GM23338 (cell line): ENCODE results near the gene SUGCT. TPM values are rescaled to one million over a fixed set of nuclear protein-coding genes. Genes with fewer than 3 reads are reported as not detected.
"Not testable (repeated sequence)": the region's sequence is repeated elsewhere in the genome, so short reads cannot be mapped to it uniquely, and the experiment has no call there.

ENCODE experiments used
- ATAC-seq: fragments of 200-7000 bp; cut with Tn5 transposase; 3 replicates; pipeline ENCODE4 v1.9.1; 2020
- DNase-seq: peaks from one replicate; pipeline ENCODE4 v3.0.0-alpha.2; 2015; ENCODE audit warnings: low spot score
- H2AFZ ChIP-seq: fragments of 200-600 bp; sonication (generic); 2 replicates; pipeline ENCODE4 v1.8.0; 2016; ENCODE audit warnings: antibody characterized with exemption, mild to moderate bottlenecking, moderate library complexity
- H3F3A ChIP-seq: fragments of 200-600 bp; sonication (generic); replicated peaks from 2 replicates; pipeline ENCODE4 v1.8.0; 2017; ENCODE audit warnings: antibody characterized with exemption, mixed run types, low read depth
- H3K27ac ChIP-seq: fragments of 200-600 bp; sonication (generic); 2 replicates; pipeline ENCODE4 v1.6.1; 2016; ENCODE audit warnings: low read depth
- H3K27me3 ChIP-seq: fragments of 200-600 bp; sonication (generic); 2 replicates; pipeline ENCODE4 v1.8.0; 2016; ENCODE audit warnings: mild to moderate bottlenecking, mixed run types, moderate library complexity; ENCODE audit not compliant: insufficient read depth
- H3K36me3 ChIP-seq: fragments of 200-600 bp; sonication (generic); 2 replicates; pipeline ENCODE4 v1.8.0; 2016; ENCODE audit warnings: mild to moderate bottlenecking; ENCODE audit not compliant: insufficient read depth
- H3K4me1 ChIP-seq: fragments of 200-600 bp; sonication (generic); 2 replicates; pipeline ENCODE4 v1.8.0; 2016; ENCODE audit warnings: mild to moderate bottlenecking, moderate library complexity; ENCODE audit not compliant: insufficient read depth
- H3K4me2 ChIP-seq: fragments of 200-600 bp; sonication (generic); 2 replicates; pipeline ENCODE4 v1.7.1; 2017; ENCODE audit warnings: mixed run types
- H3K4me3 ChIP-seq: fragments of 200-600 bp; sonication (generic); 2 replicates; pipeline ENCODE4 v1.6.1; 2016; ENCODE audit warnings: mixed run types
- H3K79me2 ChIP-seq: fragments of 200-600 bp; sonication (generic); replicated peaks from 2 replicates; pipeline ENCODE4 v1.8.0; 2017; ENCODE audit warnings: mild to moderate bottlenecking; ENCODE audit not compliant: insufficient read depth
- H3K9me2 ChIP-seq: fragments of 200-600 bp; sonication (generic); 2 replicates; pipeline ENCODE4 v1.8.0; 2017; ENCODE audit not compliant: insufficient read depth
- H4K20me1 ChIP-seq: fragments of 200-600 bp; sonication (generic); replicated peaks from 2 replicates; pipeline ENCODE4 v1.8.0; 2017; ENCODE audit warnings: mild to moderate bottlenecking; ENCODE audit not compliant: insufficient read depth
- H3K27ac Mint-ChIP-seq: 2 replicates; pipeline ENCODE4 v1.8.0; 2020; ENCODE audit warnings: inconsistent platforms, mild to moderate bottlenecking, moderate library complexity, mixed read lengths
- H3K27me3 Mint-ChIP-seq: 3 replicates; pipeline ENCODE4 v1.8.0; 2022; ENCODE audit warnings: low read depth, mild to moderate bottlenecking, moderate library complexity, mixed read lengths, inconsistent platforms; ENCODE audit not compliant: insufficient read depth, poor library complexity
- H3K36me3 Mint-ChIP-seq: 3 replicates; pipeline ENCODE4 v1.8.0; 2021; ENCODE audit warnings: low read depth, mild to moderate bottlenecking, inconsistent platforms, moderate library complexity, mixed read lengths
- H3K4me1 Mint-ChIP-seq: 3 replicates; pipeline ENCODE4 v1.8.0; 2020; ENCODE audit warnings: mild to moderate bottlenecking, inconsistent platforms, mixed read lengths
- H3K4me3 Mint-ChIP-seq: 3 replicates; pipeline ENCODE4 v1.8.0; 2021; ENCODE audit warnings: moderate library complexity, mild to moderate bottlenecking, inconsistent platforms, mixed read lengths
- H3K9me3 Mint-ChIP-seq: 3 replicates; pipeline ENCODE4 v1.8.0; 2020; ENCODE audit warnings: moderate library complexity, mild to moderate bottlenecking, inconsistent platforms, mixed read lengths
- REST ChIP-seq: IDR thresholded peaks from one replicate; pipeline ENCODE4 v1.6.1; 2018; ENCODE audit warnings: antibody characterized with exemption; ENCODE audit not compliant: unreplicated experiment
- ZNF114 ChIP-seq: fragments of 250-450 bp; sonication (Bioruptor Pico); IDR thresholded peaks from 2 replicates; pipeline ENCODE4 v1.5.0; 2020; ENCODE audit warnings: mild to moderate bottlenecking, moderate library complexity
- polyA plus RNA-seq: library from polyadenylated mRNA; unstranded; fragments of >200 nt; fragmentation: Nextera tagmentation; extraction: Ambion mirVana; gene quantifications from 2 replicates; pipeline ENCODE4 v1.2.1, GENCODE V29; 2016
- total RNA-seq: library from RNA; depleted of rRNA; stranded (reverse); fragments of >200 nt; shearing (Covaris generic); gene quantifications from 2 replicates; pipeline ENCODE4 v1.2.3, GENCODE V29; 2014
- TF ChIP-seq, protein P1 (sequence below): fragments of 250-450 bp; sonication (Bioruptor Pico); IDR thresholded peaks from 2 replicates; pipeline ENCODE4 v1.5.0; 2020; ENCODE audit warnings: mild to moderate bottlenecking, moderate library complexity

The SUGCT gene
- total and polyA plus RNA-seq, 2 experiments from 2014 or later: 4.2 to 5.6 TPM

DNA sequence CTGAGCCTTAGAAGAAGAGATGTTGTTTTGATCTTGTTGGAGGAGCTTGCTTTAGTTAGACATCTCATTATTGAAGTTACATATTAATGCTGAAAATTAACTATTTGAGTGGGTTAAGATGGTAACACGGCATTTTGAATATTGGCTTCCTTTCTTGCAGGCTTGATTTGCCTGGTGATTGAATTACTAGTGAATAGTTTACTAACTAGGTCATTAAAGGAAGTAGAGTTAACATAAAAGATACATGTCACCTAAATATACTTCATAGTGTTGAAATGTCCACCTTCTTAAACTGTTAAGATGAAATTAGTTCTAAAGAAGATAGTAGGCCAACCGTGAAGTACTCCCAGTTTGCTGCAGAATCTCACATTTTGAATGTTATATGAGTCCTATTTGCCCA, 18.9 kb upstream of the SUGCT start:
- 0 out of 2 replicates have a peak, but pooled peaks cover 4% of the 10 kb centered on the region for H3F3A ChIP-seq
- H4K20me1 ChIP-seq: peaks cover 2% of the 10 kb centered on the region; the same call in 1 of the 2 replicates
- ATAC-seq (no peak), DNase-seq (no peak)
- Mint-ChIP-seq H3K4me1 (peaks cover 4% of the 10 kb centered on the region; the same call in 2 of the 3 replicates), H3K36me3 (no peaks in the 10 kb centered on the region), H3K9me3 (no peaks in the 10 kb centered on the region), H3K27me3 (peaks cover 2% of the 10 kb centered on the region), H3K27ac (no peak overlapping the region), H3K4me3 (no peak overlapping the region)
- TF ChIP-seq, protein P1, sequence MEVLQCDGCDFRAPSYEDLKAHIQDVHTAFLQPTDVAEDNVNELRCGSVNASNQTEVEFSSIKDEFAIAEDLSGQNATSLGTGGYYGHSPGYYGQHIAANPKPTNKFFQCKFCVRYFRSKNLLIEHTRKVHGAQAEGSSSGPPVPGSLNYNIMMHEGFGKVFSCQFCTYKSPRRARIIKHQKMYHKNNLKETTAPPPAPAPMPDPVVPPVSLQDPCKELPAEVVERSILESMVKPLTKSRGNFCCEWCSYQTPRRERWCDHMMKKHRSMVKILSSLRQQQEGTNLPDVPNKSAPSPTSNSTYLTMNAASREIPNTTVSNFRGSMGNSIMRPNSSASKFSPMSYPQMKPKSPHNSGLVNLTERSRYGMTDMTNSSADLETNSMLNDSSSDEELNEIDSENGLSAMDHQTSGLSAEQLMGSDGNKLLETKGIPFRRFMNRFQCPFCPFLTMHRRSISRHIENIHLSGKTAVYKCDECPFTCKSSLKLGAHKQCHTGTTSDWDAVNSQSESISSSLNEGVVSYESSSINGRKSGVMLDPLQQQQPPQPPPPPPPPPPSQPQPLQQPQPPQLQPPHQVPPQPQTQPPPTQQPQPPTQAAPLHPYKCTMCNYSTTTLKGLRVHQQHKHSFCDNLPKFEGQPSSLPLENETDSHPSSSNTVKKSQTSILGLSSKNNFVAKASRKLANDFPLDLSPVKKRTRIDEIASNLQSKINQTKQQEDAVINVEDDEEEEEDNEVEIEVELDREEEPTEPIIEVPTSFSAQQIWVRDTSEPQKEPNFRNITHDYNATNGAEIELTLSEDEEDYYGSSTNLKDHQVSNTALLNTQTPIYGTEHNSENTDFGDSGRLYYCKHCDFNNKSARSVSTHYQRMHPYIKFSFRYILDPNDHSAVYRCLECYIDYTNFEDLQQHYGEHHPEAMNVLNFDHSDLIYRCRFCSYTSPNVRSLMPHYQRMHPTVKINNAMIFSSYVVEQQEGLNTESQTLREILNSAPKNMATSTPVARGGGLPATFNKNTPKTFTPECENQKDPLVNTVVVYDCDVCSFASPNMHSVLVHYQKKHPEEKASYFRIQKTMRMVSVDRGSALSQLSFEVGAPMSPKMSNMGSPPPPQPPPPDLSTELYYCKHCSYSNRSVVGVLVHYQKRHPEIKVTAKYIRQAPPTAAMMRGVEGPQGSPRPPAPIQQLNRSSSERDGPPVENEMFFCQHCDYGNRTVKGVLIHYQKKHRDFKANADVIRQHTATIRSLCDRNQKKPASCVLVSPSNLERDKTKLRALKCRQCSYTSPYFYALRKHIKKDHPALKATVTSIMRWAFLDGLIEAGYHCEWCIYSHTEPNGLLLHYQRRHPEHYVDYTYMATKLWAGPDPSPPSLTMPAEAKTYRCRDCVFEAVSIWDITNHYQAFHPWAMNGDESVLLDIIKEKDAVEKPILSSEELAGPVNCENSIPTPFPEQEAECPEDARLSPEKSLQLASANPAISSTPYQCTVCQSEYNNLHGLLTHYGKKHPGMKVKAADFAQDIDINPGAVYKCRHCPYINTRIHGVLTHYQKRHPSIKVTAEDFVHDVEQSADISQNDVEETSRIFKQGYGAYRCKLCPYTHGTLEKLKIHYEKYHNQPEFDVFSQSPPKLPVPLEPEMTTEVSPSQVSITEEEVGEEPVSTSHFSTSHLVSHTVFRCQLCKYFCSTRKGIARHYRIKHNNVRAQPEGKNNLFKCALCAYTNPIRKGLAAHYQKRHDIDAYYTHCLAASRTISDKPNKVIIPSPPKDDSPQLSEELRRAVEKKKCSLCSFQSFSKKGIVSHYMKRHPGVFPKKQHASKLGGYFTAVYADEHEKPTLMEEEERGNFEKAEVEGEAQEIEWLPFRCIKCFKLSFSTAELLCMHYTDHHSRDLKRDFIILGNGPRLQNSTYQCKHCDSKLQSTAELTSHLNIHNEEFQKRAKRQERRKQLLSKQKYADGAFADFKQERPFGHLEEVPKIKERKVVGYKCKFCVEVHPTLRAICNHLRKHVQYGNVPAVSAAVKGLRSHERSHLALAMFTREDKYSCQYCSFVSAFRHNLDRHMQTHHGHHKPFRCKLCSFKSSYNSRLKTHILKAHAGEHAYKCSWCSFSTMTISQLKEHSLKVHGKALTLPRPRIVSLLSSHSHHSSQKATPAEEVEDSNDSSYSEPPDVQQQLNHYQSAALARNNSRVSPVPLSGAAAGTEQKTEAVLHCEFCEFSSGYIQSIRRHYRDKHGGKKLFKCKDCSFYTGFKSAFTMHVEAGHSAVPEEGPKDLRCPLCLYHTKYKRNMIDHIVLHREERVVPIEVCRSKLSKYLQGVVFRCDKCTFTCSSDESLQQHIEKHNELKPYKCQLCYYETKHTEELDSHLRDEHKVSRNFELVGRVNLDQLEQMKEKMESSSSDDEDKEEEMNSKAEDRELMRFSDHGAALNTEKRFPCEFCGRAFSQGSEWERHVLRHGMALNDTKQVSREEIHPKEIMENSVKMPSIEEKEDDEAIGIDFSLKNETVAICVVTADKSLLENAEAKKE (CRISPR knock-in tag): no peak
- TF ChIP-seq ZNF114 (CRISPR knock-in tag) (no peak), REST (no peak)
- no peaks in the 10 kb centered on the region for H3K9me2 ChIP-seq
- H3K27me3 ChIP-seq: no peaks in the 10 kb centered on the region
- no peak overlapping the region for H2AFZ ChIP-seq
- no peaks in the 10 kb centered on the region for H3K4me1 ChIP-seq
- H3K36me3 ChIP-seq: no peaks in the 10 kb centered on the region
- no peak overlapping the region for H3K4me3 ChIP-seq
- no peak overlapping the region for H3K27ac ChIP-seq
- no peak overlapping the region for H3K4me2 ChIP-seq
- H3K79me2 ChIP-seq: no peaks in the 10 kb centered on the region

DNA sequence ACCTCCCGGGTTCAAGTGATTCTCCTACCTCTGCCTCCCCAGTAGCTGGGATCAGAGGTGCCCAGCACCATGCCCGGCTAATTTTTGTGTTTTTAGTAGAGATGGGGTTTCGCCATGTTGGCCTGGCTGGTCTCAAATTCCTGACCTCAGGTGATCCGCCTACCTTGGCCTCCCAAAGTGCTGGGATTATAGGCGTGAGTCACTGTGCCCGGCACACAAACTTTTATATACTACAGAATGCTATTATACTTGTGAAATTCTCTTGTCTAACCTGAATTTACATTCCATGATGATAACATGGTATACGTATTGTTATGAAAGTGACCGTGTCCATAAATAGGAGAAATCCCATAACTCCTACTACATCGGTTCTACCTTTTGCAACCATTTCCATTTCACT, 17.6 kb upstream of the SUGCT start:
- not testable (repeated sequence) for H3K4me3 ChIP-seq, H3K79me2 ChIP-seq, H3K4me1 Mint-ChIP-seq, H3K36me3 Mint-ChIP-seq, H3K27ac ChIP-seq, H4K20me1 ChIP-seq, H3F3A ChIP-seq, H3K9me3 Mint-ChIP-seq, H3K36me3 ChIP-seq, H3K4me2 ChIP-seq, H3K27me3 Mint-ChIP-seq, H3K4me1 ChIP-seq, H3K27me3 ChIP-seq, DNase-seq, H3K9me2 ChIP-seq, ATAC-seq, H2AFZ ChIP-seq, H3K27ac Mint-ChIP-seq, H3K4me3 Mint-ChIP-seq

DNA sequence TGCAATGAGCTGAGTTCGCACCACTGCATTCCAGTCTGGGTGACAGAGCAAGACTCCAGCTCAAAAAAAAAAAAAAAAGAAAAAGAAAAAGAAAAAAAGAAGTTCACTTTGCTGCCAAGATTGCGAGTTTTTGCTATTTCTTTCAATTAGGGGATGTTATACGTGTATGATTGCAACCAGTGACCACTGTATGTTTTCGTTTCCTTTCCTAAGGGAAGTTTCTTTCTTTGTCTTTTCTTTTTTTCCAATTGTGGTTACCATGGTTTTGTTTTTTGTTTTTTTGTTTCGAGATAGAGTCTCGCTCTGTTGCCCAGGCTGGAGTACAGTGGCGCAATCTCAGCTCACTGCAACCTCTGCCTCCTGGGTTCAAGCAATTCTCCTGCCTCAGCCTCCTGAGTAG, 16.6 kb upstream of the SUGCT start:
- H4K20me1 ChIP-seq, H3K27ac Mint-ChIP-seq, H3K27ac ChIP-seq, H3K79me2 ChIP-seq, H3K9me3 Mint-ChIP-seq, H3K4me3 Mint-ChIP-seq, H3K36me3 Mint-ChIP-seq, H3K36me3 ChIP-seq, H3F3A ChIP-seq, H3K27me3 ChIP-seq, H3K4me1 ChIP-seq, DNase-seq, H3K4me3 ChIP-seq, H3K27me3 Mint-ChIP-seq, H2AFZ ChIP-seq, H3K9me2 ChIP-seq, ATAC-seq, H3K4me1 Mint-ChIP-seq, H3K4me2 ChIP-seq: not testable (repeated sequence)
